Mesendoderm (in vitro differentiated cells): ENCODE results near the gene LIMA1.

Source experiments
- DNase-seq: peaks from one replicate; pipeline ENCODE4 v3.0.0; 2013
- H2AK5ac ChIP-seq: 2 replicates; pipeline ENCODE4 v1.6.1; 2013; ENCODE audit warnings: low read length, inconsistent platforms
- H2BK120ac ChIP-seq: 2 replicates; pipeline ENCODE4 v1.6.1; 2013; ENCODE audit warnings: low read depth, mild to moderate bottlenecking, low read length, moderate library complexity, mixed read lengths
- H2BK15ac ChIP-seq: replicated peaks from 2 replicates; pipeline ENCODE4 v1.6.1; 2013; ENCODE audit warnings: low read depth, mild to moderate bottlenecking, moderate library complexity
- H2BK5ac ChIP-seq: 2 replicates; pipeline ENCODE4 v1.6.1; 2013; ENCODE audit warnings: low read length, inconsistent platforms
- H3K18ac ChIP-seq: 2 replicates; pipeline ENCODE4 v1.6.1; 2013; ENCODE audit warnings: mild to moderate bottlenecking, low read length, mixed read lengths
- H3K23ac ChIP-seq: one replicate; pipeline ENCODE4 v1.6.1; 2013; ENCODE audit warnings: low read length
- H3K27ac ChIP-seq: 2 replicates; pipeline ENCODE4 v1.5.1; 2013; ENCODE audit warnings: low read depth, mild to moderate bottlenecking, inconsistent platforms, low read length, moderate library complexity
- H3K27me3 ChIP-seq: 2 replicates; pipeline ENCODE4 v1.6.1; 2013; ENCODE audit warnings: low read length, control low read depth, mild to moderate bottlenecking, inconsistent platforms; ENCODE audit not compliant: insufficient read depth, poor library complexity
- H3K36me3 ChIP-seq: 2 replicates; pipeline ENCODE4 v1.6.1; 2013; ENCODE audit warnings: low read length, inconsistent platforms; ENCODE audit not compliant: control insufficient read depth, insufficient read depth
- H3K4ac ChIP-seq: one replicate; pipeline ENCODE4 v1.6.1; 2013; ENCODE audit warnings: low read depth, mild to moderate bottlenecking, low read length, moderate library complexity
- H3K4me1 ChIP-seq: 2 replicates; pipeline ENCODE4 v1.6.1; 2013; ENCODE audit warnings: low read depth, low read length, inconsistent platforms; ENCODE audit not compliant: control insufficient read depth
- H3K4me2 ChIP-seq: 2 replicates; pipeline ENCODE4 v1.6.1; 2013; ENCODE audit warnings: low read length
- H3K4me3 ChIP-seq: 2 replicates; pipeline ENCODE4 v1.5.1; 2013; ENCODE audit warnings: mild to moderate bottlenecking, low read length
- H3K56ac ChIP-seq: one replicate; pipeline ENCODE4 v1.6.1; 2013; ENCODE audit warnings: low read length
- H3K79me1 ChIP-seq: 2 replicates; pipeline ENCODE4 v1.6.1; 2013; ENCODE audit warnings: low read length, inconsistent platforms
- H3K79me2 ChIP-seq: 2 replicates; pipeline ENCODE4 v1.6.1; 2013; ENCODE audit warnings: mild to moderate bottlenecking, low read length; ENCODE audit not compliant: control insufficient read depth, insufficient read depth
- H3K9ac ChIP-seq: 2 replicates; pipeline ENCODE4 v1.6.1; 2013; ENCODE audit warnings: low read length, inconsistent platforms
- H4K5ac ChIP-seq: one replicate; pipeline ENCODE4 v1.6.1; 2013; ENCODE audit warnings: low read length
- H4K8ac ChIP-seq: one replicate; pipeline ENCODE4 v1.6.1; 2013; ENCODE audit warnings: low read depth, mild to moderate bottlenecking, control low read depth, low read length, moderate library complexity
- WGBS: extraction: QIAGEN DNeasy Blood & Tissue Kit; methylation state at CpG from one replicate; pipeline ENCODE4 v1.1.7; 2013; ENCODE audit warnings: low lambda C conversion rate, missing lambda C conversion rate; ENCODE audit not compliant: insufficient coverage; ENCODE audit errors: extremely low coverage; 5-methylcytosine and 5-hydroxymethylcytosine counted together

The LIMA1 gene

GRCh38 chr12:50187084-50187900 is 96.0 kb downstream of the LIMA1 start:
- H3K56ac ChIP-seq = no peak overlapping the region
- WGBS = no CpG with 5 or more reads among the region's 7 CpGs
- H3K9ac ChIP-seq = no peak overlapping the region
- no peak overlapping the region for H2AK5ac ChIP-seq
- no peak overlapping the region for H4K5ac ChIP-seq
- H2BK120ac ChIP-seq = no peak overlapping the region
- H2BK15ac ChIP-seq = no peak overlapping the region
- no peak overlapping the region for H3K4ac ChIP-seq
- no peaks in the 10 kb centered on the region for H3K4me1 ChIP-seq
- H3K36me3 ChIP-seq = no peaks in the 10 kb centered on the region
- H3K4me3 ChIP-seq = no peak overlapping the region
- no peak overlapping the region for H3K27ac ChIP-seq
- DNase-seq = no peak
- peaks cover 2% of the 10 kb centered on the region for H3K79me1 ChIP-seq
- H3K4me2 ChIP-seq = no peak overlapping the region
- H3K27me3 ChIP-seq = no peaks in the 10 kb centered on the region
- H3K23ac ChIP-seq = no peak overlapping the region
- H3K79me2 ChIP-seq = no peaks in the 10 kb centered on the region
- H4K8ac ChIP-seq = no peak overlapping the region
- H2BK5ac ChIP-seq = no peak overlapping the region
- H3K18ac ChIP-seq = no peak overlapping the region

GRCh38 chr12:50186681-50187080 is 96.6 kb downstream of the LIMA1 start:
- H3K27ac ChIP-seq = no peak overlapping the region
- WGBS = no CpG with 5 or more reads among the region's 1 CpG

GRCh38 chr12:50185970-50186663 is 97.2 kb downstream of the LIMA1 start:
- no peak overlapping the region for H2BK120ac ChIP-seq
- H3K4me1 ChIP-seq = no peaks in the 10 kb centered on the region
- H3K36me3 ChIP-seq = peaks cover 3% of the 10 kb centered on the region
- no peak overlapping the region for H4K5ac ChIP-seq
- DNase-seq = no peak
- no CpG with 5 or more reads among the region's 6 CpGs for WGBS
- H2AK5ac ChIP-seq = no peak overlapping the region
- peaks cover 2% of the 10 kb centered on the region for H3K79me1 ChIP-seq
- no peak overlapping the region for H2BK5ac ChIP-seq
- no peak overlapping the region for H3K4ac ChIP-seq
- H3K79me2 ChIP-seq = no peaks in the 10 kb centered on the region
- no peak overlapping the region for H3K4me3 ChIP-seq
- no peak overlapping the region for H3K27ac ChIP-seq
- no peak overlapping the region for H3K9ac ChIP-seq
- no peak overlapping the region for H3K56ac ChIP-seq
- H3K27me3 ChIP-seq = no peaks in the 10 kb centered on the region
- no peak overlapping the region for H3K23ac ChIP-seq
- no peak overlapping the region for H3K4me2 ChIP-seq
- H3K18ac ChIP-seq = no peak overlapping the region
- H4K8ac ChIP-seq = no peak overlapping the region
- no peak overlapping the region for H2BK15ac ChIP-seq

More at GRCh38 chr12:50186681-50187080, 96.6 kb downstream of the LIMA1 start:
- Histone ChIP-seq H2BK120ac (no peak overlapping the region), H3K4me3 (no peak overlapping the region), H4K8ac (no peak overlapping the region), H3K56ac (no peak overlapping the region), H3K18ac (no peak overlapping the region), H3K9ac (no peak overlapping the region), H3K4me1 (no peaks in the 10 kb centered on the region), H3K79me2 (no peaks in the 10 kb centered on the region), H4K5ac (no peak overlapping the region), H2BK5ac (no peak overlapping the region), H2BK15ac (no peak overlapping the region), H2AK5ac (no peak overlapping the region), H3K27me3 (no peaks in the 10 kb centered on the region), H3K23ac (no peak overlapping the region), H3K36me3 (peaks cover 3% of the 10 kb centered on the region), H3K79me1 (peaks cover 2% of the 10 kb centered on the region), H3K4ac (no peak overlapping the region), H3K4me2 (no peak overlapping the region)
- DNase-seq = no peak

- Histone ChIP-seq H4K8ac (no peak overlapping the region), H3K4me1 (no peaks in the 10 kb centered on the region), H3K4ac (no peak overlapping the region), H3K79me2 (no peaks in the 10 kb centered on the region), H3K4me3 (no peak overlapping the region), H3K56ac (no peak overlapping the region), H3K79me1 (peaks cover 2% of the 10 kb centered on the region), H3K23ac (no peak overlapping the region), H2BK15ac (no peak overlapping the region), H4K5ac (no peak overlapping the region), H3K18ac (no peak overlapping the region), H3K4me2 (no peak overlapping the region), H3K27me3 (no peaks in the 10 kb centered on the region), H3K9ac (no peak overlapping the region), H3K36me3 (peaks cover 3% of the 10 kb centered on the region), H2BK5ac (no peak overlapping the region), H2AK5ac (no peak overlapping the region), H2BK120ac (no peak overlapping the region), H3K27ac (no peak overlapping the region)
- no peak for DNase-seq
- no CpG with 5 or more reads among the region's 4 CpGs for WGBS
Measured at GRCh38 chr12:50185301-50185895, 97.9 kb downstream of the LIMA1 start.

GRCh38 chr12:50184261-50184660 is 99.1 kb downstream of the LIMA1 start:
- Histone ChIP-seq H3K79me1 (peaks cover 2% of the 10 kb centered on the region), H2BK15ac (no peak overlapping the region), H3K4me3 (no peak overlapping the region), H2AK5ac (no peak overlapping the region), H2BK120ac (no peak overlapping the region), H3K36me3 (peaks cover 3% of the 10 kb centered on the region), H4K8ac (no peak overlapping the region), H3K4me1 (no peaks in the 10 kb centered on the region), H3K56ac (no peak overlapping the region), H3K4ac (no peak overlapping the region), H3K23ac (no peak overlapping the region), H3K79me2 (no peaks in the 10 kb centered on the region), H2BK5ac (no peak overlapping the region), H4K5ac (no peak overlapping the region), H3K27ac (no peak overlapping the region), H3K18ac (no peak overlapping the region), H3K4me2 (no peak overlapping the region), H3K27me3 (no peaks in the 10 kb centered on the region), H3K9ac (no peak overlapping the region)
- no CpG with 5 or more reads among the region's 5 CpGs for WGBS
- DNase-seq = no peak
